GM19351 (cell line): Measurements from ENCODE around the gene NMRK1.

Experiments
- ATAC-seq: cut with Tn5 transposase; IDR thresholded peaks from one replicate; pipeline ENCODE4 v1.9.1; 2021; ENCODE audit warnings: mild to moderate bottlenecking, moderate library complexity; ENCODE audit not compliant: unreplicated experiment

The NMRK1 gene

DNA sequence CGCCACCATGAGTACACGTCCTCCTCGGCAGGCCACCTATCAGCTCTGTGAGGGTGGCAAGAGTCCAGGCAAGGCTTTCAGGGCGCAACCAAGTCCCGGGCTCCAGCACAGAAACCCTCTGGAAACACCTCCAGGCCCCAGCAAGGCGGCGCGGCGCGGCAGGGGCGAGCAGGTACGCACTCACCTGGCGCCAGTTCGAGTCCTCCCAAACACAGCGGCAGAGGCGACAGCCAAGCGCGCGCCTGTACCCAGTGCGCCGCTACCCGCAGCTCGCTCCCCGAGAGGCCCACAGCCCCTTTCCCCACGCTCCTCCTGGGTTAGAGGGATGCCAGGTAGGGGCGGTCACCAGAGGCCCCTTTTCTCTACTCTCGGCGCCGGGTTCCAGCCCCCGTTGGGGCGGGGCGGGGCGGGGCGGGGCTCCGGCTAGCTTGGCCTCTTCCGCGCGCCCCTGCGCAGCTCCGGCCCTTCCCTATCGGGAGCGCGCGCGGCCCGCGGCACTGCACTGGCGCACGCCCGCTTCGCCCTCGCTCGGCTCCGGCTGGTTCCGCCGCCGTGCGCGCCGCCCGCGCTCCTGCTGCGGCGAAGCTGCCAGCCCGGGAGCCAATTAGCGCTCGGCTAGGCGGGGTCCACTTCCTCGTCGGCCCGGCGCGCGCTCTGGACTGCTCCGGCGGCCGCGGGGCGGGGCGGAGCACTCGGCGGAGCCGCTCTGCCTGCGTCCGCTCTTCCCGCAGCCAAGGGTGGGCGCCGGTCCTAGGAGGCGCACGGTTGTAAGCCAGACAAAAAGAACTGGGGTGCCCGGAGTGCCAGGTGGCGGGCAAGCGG, at the start of gene NMRK1, which contains the start of gene OSTF1:
NMRK1 (minus strand) TSS at position 332 of the 822 bp plus-strand sequence. CDS start 5,040 bp downstream, outside the sequence.
OSTF1 (plus strand) TSS at position 691 of the 822 bp plus-strand sequence. CDS start 179 bp downstream, outside the sequence.
- ATAC-seq = peak; percentile 81

DNA sequence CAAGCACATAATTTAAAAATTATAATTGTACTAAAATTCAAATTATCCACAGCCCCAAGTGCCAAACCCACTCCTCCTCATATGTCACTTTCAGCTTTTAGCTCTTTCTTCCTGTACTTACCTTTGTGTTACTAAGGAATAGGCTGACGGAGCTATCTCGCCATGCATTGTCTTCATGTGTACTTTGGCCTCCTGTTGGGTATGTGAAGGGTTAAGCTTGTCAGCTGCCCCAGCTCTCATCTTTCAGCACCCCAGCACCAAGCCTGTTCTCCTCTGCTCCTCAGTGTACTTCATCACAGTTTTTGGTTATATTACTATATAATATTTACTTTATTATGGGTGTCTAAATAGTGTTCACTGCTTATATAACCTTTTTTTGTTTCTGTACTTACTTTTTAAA, 46.5 kb upstream of the NMRK1 start:
- no peak for ATAC-seq

DNA sequence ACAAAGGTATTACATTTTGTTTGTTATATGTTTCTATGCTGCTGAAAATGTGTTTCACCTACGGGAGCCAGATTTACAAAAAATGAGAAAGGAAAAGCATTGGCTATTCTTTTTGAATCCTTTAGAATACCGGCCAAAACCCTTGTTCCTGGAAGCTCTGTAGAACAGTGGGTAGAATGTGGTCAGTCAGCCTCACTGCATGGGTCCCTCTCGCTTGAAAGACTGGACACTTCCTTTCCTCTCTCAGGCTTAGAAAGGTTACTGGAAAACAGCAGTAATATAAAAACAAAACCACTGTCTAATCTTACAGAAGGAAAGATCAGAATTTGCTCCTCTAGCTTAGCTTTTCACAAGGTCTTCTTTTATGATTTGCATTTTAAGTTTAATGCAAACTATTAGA, 45.4 kb upstream of the NMRK1 start:
- no peak for ATAC-seq

DNA sequence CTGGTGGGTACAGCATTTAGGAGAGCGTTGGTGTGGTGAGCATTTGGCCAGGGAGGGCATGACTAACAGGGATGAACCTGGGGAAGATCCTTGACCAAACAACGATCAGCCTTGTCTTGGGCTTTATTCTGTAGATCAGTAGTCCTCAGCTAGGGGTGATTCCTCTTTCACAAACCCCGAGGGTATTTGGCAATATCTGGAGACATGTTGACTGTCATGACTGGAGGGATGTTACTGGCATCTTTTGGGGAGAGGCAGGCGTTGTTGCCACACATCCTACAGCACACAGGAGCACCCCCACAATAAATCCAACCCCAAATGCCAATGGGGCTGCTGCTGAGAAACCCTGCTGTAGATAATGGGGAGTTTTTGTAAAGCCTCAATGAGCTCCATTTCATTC, 44.3 kb upstream of the NMRK1 start:
- no peak for ATAC-seq

DNA sequence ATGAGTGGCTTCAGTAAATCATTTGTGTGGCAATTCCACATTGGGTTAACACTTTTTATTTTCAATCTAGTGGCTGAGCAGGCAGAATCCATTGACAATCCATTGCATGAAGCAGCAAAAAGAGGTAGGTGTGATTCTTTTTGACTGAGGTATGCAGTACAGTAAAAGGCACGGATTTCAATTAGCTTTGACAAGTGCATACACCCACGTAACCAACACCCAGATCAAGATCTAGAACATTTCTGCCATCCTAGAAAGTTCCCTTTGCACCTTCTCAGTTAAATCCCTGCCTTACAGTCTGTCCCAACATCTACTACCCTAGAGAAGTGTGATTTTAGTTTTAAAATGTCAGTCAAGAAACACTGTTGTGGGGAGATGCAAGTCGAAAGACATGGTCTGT, 43.7 kb upstream of the NMRK1 start:
- no peak for ATAC-seq

DNA sequence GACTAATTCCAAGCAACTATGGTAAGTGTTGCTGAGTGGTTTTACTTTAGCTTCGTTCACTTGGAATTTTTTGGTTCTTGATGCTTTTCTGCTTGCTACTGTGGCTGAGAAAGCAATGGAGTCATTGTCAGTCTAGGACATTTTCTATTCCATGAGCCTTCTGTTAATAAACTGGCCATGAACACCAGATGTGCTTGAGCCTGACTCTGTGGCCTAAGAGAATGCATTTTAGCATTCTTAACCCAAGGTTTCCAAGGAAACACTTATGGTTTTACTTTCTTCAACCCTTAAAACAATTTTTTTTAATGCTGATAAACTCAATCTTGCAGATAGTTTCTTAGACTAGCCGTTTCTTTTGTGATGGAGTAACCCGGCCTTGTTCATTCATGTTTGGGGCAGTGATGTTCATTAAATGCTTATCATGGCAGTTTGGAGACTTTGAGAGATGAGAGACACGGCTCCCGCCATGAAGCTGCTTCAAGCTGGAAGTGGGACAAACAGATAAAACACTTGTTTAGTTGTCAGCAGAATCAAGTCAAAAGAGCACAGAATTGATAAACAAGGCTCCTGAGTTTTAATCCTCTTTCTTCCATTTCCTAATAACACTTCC, 42.8 kb upstream of the NMRK1 start:
- ATAC-seq = no peak

DNA sequence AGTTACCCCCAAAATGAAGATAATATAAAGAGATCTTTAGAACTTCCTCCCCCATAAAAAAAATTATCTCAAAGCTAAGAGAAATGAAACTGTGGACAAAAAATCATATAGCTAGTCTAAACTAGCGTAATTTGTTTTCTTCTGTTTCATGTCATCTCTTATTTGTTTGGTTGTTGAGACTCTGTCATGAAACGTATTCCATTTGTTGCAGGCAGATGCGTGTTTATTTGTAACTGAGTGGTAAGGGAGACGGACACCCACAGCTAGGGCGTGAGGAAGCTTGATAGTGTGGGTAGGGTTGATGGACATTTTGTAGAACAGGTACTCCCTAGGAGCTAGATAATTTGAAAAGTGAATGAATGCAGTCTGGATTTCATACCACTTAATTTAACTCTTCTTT, 42.2 kb upstream of the NMRK1 start:
- ATAC-seq = no peak

DNA sequence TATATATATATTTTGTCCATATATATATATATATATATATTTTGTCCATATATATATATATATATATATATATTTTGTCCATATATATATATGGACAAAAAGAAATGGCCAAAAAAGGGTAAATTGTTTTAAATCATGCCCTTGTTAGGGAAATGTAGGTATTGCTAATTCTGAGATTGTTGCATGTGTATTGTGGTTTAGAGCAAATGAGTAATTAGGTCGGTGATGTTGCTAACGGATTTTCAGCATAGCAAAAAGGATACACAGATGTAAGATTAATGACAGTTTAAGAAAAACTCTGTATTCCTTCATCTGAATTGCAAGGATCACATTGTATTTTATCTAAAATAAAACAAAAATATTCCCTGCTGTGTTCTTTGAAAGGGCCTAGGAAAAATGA, 40.6 kb upstream of the NMRK1 start:
- ATAC-seq = no peak

DNA sequence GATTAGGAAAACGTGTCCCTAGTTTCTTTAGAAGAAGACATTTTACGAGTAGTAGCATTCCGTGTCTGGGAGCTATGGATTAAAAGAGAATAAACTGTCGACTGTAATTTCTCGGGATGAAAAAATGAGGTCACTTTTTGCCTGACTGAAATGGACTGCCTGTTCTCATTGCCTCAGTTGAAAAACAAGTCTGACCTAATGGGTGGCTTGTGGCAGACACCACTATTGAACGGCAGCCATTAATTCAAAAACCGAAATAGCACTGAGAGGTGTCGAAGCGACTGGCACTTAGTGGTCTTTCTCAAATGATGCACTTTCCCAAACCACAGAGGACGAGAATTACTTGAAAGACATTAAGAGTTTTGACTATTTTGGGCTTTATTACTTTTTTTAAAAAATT, 35.7 kb upstream of the NMRK1 start:
- ATAC-seq = no peak

DNA sequence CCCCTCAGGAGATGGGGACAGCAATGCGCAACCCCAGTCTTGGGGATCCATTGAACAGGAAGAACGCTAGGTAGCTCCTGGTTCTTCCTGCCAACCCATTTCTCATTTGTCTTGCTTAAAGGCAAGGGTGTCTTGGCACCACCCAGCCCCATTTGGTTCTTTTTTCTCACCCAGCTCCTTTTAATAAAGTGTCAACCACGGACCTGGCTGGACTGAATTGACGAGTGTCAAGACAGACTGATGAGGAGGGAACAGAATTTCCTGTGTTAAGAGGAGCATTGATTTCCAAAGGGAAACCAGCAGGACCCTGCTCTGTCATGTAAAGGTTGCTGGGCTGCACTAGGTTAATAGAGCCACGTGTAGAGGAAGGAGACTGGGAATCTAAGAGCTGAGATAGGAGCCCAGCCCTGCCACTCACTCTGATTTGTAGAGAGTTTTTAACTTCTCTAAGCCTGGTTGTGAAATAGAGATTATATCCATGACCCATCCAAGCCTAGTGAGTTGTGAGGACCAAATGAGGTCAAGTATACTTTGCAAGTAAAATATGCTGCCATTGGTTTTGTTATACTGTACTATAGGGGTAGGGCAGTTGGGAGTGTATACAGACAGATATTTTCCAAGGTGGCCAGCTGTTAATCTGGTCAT, 34.1 kb upstream of the NMRK1 start:
- ATAC-seq = no peak

DNA sequence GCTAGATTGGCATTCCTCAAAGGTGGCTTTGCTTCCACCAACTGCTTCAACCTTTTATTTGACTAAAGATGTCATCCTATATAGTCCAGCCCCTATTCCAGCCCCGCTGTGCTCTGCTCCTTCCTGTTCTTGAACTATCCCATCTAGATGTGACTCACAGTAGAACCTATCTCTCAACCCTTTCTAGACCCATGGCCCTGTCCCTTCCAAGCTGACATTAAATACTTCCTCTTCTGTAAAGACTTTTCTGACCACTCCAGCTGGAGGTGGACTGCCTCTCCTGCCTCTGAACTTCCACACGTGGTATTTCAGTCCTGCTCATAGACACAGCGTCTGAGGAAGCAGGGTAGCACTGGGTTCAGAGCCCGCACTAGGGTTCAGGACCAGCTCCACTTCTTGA, 32.7 kb upstream of the NMRK1 start:
- no peak for ATAC-seq

DNA sequence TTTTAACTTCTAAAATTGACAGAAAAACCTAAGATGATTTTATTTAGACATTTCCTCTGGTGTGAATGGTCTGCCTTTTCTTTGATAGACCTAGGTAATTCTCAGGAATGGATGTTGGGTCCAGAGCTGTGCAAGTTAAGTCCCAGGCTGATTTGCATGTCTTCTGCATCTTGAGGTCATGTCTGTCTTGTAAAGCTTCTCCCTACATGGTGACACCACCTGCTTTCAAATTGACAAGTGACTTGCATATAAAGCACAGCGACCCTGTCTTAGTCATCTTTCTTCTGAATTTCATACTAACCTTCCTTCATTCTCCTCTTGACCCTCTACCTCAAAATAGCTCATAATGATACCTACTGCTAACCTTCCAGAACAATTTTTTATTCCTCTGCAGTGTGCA, 29.6 kb upstream of the NMRK1 start:
- no peak for ATAC-seq

DNA sequence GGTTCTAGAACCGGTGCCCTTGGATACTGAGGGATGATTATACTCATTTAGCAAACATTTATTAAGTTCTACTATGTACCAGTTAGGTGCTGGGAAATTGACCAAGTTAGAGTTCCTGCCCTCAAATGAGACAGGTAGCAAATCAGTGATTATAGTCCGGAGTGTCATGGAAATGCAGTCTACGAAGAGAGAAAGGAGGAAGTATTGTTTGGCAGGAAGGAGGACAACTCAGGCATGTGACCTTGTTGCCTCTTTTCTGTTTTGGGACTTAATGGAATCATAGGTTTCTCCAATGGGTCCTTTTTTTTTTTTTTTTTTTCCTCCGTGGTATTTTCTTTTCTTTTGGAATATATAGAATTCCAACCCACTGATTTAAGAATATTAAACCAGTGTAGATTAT, 28.4 kb upstream of the NMRK1 start:
- ATAC-seq = no peak

DNA sequence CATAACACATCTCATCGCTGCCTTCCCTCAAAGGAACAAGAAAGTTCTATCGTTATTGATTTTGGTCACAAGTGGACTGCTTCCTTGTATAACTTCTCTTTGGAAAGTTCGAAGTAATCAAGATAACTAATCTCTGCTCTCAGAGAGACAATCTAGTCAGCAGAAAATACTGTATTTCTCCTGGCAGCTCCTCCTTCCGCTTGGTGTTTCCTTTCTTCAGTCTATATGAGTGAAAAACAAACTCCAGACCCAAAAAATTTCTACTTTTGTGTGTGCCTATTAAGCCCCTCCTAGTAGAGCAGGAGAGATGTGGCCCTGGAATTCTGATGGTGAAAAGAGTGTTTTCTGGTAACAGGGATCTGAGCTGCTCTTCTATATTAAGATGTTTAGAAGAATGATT, 24.8 kb upstream of the NMRK1 start:
- ATAC-seq = no peak

DNA sequence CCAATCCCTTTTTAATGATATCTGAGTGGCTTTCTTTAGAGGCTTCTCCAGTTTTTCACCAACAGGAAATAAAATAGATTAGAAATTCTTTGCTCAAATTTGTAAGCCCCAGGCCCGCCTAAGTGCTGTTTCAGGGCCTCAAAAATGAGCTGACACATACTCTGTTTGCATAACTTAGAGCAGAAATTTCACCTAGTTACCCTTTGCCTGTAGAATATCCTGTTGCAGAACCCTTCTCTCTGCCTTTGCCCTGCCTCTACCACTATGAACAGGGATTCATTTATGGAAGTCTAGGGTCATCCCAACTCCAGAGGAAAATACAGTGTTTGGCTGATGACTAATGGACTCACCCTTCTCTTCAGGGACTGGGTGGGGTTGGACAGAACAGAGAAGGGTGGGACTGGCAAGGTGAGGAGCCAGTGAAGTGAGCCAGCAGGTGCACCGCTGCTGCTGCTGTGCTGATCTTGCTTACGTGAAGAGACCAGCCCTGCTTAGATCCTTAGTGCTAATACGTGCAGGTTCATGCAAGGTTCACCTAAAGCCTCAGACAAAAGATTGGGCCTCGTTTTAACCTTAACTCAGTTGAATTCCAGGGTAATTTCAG, 23.2 kb upstream of the NMRK1 start:
- no peak for ATAC-seq

DNA sequence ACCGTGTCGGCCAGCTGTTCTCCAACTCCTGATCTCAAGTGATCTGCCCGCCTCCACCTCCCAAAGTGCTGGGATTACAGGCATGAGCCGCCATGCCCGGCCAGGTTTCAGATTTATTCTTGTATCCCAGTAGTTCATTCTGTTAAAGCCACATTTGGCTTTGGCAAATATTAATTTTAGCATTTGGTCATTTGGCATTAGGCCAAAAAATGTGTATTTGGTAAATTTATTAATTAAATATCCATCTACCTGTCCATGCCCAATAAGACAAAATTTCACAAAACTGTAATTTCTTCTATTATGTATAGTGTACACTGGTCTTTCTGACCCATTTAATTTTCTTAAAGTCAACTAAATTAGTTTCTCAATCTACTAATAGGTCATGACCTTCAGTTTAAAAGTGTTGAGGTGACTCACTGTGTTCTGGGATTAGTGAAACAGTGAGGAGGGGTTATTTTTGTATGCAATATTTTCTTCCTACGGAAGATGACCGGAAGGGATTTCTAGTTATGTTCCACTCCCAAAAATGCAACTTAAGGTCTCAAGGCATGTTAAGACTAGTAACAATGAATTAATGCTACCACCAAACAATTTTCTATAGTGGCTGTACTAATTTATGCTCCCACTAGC, 21.4 kb upstream of the NMRK1 start:
- ATAC-seq = no peak

DNA sequence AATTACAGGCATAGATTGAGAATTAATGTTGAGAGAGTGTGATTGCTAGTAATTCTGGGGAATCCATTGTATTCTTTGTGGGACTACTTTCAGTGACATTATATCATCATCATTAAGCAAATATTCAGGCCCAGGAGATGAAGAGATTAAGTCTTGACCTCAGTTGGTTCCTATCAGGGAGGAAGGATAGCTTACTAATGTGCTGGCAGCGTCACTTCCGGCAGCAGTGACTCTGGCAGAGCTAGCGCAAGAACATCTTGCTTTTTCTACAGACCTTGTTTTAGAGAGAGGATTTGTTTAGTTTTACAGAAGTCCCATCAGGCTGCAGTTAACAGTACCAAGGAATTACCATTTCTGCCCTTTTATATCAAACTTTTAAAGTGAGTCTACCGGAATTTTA, 20.6 kb upstream of the NMRK1 start:
- no peak for ATAC-seq

DNA sequence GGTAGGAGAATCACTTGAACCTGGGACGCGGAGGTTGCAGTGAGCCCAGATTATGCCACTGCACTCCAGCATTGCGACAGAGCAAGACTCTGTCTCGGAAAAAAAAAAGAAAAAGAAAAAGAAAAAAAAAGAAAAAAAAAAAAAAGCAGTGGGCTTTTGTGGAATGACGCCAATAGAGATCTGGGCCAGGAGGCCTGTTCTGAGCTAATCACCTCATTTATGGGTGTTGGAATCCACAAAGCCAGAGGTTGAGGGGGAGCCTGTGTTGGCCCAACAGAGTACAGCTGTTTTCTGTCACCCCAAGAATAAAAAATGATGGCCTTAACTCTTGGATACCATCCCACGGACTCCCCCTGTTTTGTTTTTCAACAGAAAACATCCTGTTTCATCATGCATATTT, 18.9 kb upstream of the NMRK1 start:
- ATAC-seq = no peak

DNA sequence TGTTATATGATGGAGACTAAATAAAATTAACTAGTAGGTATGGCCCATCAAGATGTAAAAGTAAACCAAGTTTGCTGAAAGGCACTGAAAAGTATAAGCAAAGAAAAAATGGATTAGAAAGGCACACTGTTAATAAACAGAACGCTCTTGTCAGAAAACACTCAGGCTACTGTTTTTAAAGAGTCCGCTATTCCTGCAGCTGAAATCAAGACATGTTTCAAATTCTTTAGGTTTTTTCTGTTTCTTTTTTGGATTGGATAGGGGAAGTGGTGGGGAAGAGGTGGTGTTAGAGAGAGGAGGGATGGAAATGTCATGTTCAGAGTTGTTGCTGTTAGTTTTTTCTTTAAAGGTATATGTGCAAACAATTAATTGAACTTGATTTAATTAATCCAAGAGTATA, 17.9 kb upstream of the NMRK1 start:
- no peak for ATAC-seq

DNA sequence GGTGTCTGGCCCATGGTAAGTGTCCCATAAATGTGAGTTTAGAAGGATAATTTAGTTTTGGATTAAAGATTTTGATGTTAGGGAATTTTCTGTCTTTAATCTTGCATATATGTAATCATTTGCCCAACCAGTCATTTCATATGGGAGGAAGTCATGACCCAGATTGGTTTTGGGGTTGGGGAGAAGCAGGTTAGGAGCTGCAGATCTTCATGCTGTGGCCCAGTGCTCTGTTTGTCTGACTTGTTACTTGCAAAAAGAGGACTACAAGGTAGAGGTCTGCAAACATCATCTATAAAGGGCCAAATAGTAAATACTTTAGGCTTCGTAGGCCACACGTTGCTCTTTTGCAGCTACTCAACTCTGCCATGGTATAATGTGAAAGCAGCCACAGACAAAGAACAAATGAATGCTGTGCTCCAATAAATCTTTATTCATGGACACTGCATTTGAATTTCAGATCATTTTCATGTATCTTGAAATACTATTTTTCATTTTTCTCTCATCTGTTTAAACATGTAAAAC, 17.1 kb upstream of the NMRK1 start:
- no peak for ATAC-seq

DNA sequence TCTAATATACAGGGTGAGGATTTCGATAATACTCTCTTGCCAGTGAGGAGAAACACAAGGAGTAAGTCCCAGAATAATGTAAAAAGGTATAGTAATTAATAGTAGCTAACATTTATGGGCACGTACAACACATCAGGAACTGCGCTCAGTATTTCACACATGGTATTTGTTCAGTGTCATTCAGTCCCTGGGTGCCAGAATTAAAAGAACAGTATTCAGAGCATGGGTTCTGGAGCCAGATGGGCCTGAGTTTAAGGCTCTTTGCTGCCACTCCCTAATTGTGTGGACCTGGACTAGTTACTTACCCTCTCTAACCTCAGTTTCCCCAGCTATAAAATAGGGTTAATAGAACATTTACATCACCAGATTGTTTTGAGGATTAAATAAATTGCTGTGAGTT, 16.7 kb upstream of the NMRK1 start:
- ATAC-seq = no peak
